C4-2B (cell line): ENCODE results near the gene PPP2R1A.
"Not testable (repeated sequence)": the region's sequence is repeated elsewhere in the genome, so short reads cannot be mapped to it uniquely, and the experiment has no call there.

ENCODE experiments used
- CTCF ChIP-seq: fragments of 450-650 bp; conservative IDR thresholded peaks from 2 replicates; pipeline ENCODE4 v1.5.1; 2017; ENCODE audit warnings: mild to moderate bottlenecking
- ZFX ChIP-seq: fragments of 450-650 bp; IDR thresholded peaks from 2 replicates; pipeline ENCODE4 v1.6.1; 2017

- TF ChIP-seq CTCF, ZFX: not testable (repeated sequence)
Measured at GRCh38 chr19:52265556-52265955, 75.7 kb downstream of the PPP2R1A start.
